CD4-positive, alpha-beta memory T cell (primary cell): Measurements from ENCODE around the gene MRPS35. TPM values are rescaled to one million over a fixed set of nuclear protein-coding genes. Genes with fewer than 3 reads are reported as not detected.

Source experiments
- CTCF ChIA-PET: fragments of 350-600 bp; sonication (Branson Sonifier 250); formaldehyde crosslinking; loops from one replicate; lab custom pipeline; 2021; ENCODE audit warnings: inconsistent platforms; ENCODE audit not compliant: partially characterized antibody; lab: Charles Lee
- POLR2A ChIA-PET: fragments of 350-600 bp; sonication (Branson Sonifier 250); formaldehyde crosslinking; loops from one replicate; lab custom pipeline; 2021; ENCODE audit not compliant: partially characterized antibody; lab: Charles Lee
- DNase-seq, 5 donors: peaks; one replicate each; pipeline versions ENCODE4 v3.0.0 to v3.0.0-alpha.2; 2020 to 2022; ENCODE audit warnings: mixed read lengths in 1 of 5
- H3K27ac ChIP-seq: one replicate; pipeline ENCODE4 v1.7.0; 2013; ENCODE audit warnings: low read depth, low read length
- H3K27me3 ChIP-seq: 2 replicates; pipeline ENCODE4 v1.7.0; 2013; ENCODE audit warnings: mild to moderate bottlenecking, low read length, moderate library complexity; ENCODE audit not compliant: insufficient read depth
- H3K36me3 ChIP-seq: 2 replicates; pipeline ENCODE4 v1.7.0; 2013; ENCODE audit warnings: mild to moderate bottlenecking, low read length, moderate library complexity; ENCODE audit not compliant: insufficient read depth
- H3K4me1 ChIP-seq: 2 replicates; pipeline ENCODE4 v1.7.0; 2013; ENCODE audit warnings: mild to moderate bottlenecking, low read length, moderate library complexity; ENCODE audit not compliant: insufficient read depth
- H3K4me3 ChIP-seq, 2 donors: one replicate each; pipeline ENCODE4 v1.7.0; 2013; ENCODE audit warnings: low read length in 2 of 2, mild to moderate bottlenecking in 1 of 2
- H3K9me3 ChIP-seq, 2 donors: one replicate each; pipeline ENCODE4 v1.7.0; 2013; ENCODE audit warnings: low read length in 2 of 2, control low read depth in 1 of 2; ENCODE audit not compliant: control insufficient read depth in 1 of 2
- H3K27ac Mint-ChIP-seq, 7 donors: one replicate each; pipeline ENCODE4 v1.8.0; 2020 to 2021; ENCODE audit warnings: mixed read lengths in 7 of 7, mild to moderate bottlenecking in 6 of 7, inconsistent platforms in 3 of 7, moderate library complexity in 3 of 7
- H3K27me3 Mint-ChIP-seq, 2 donors: one replicate each; pipeline ENCODE4 v1.8.0; 2020 to 2021; ENCODE audit warnings: mixed read lengths in 2 of 2
- H3K36me3 Mint-ChIP-seq, 2 donors: one replicate each; pipeline ENCODE4 v1.8.0; 2020 to 2021; ENCODE audit warnings: mixed read lengths in 2 of 2, inconsistent platforms in 1 of 2, mild to moderate bottlenecking in 1 of 2
- H3K4me1 Mint-ChIP-seq, 4 donors: one replicate each; pipeline ENCODE4 v1.8.0; 2020 to 2021; ENCODE audit warnings: mixed read lengths in 4 of 4, mild to moderate bottlenecking in 1 of 4
- H3K4me3 Mint-ChIP-seq, 8 donors: one replicate each; pipeline ENCODE4 v1.8.0; 2020 to 2021; ENCODE audit warnings: mixed read lengths in 8 of 8, mild to moderate bottlenecking in 7 of 8, moderate library complexity in 6 of 8, inconsistent platforms in 3 of 8
- H3K9me3 Mint-ChIP-seq, 8 donors: one replicate each; pipeline ENCODE4 v1.8.0; 2020 to 2021; ENCODE audit warnings: mixed read lengths in 8 of 8, mild to moderate bottlenecking in 5 of 8, inconsistent platforms in 3 of 8, moderate library complexity in 1 of 8
- intact Hi-C: fragments of 100-400 bp; cut with micrococcal nuclease; formaldehyde crosslinking; loops from one replicate; pipeline ENCODE4 v1.15.1; 2023
- polyA plus RNA-seq, 2 donors: library from polyadenylated mRNA; unstranded; fragments of 300-500 nt; fragmentation: Illumina TruSeq; gene quantifications; one replicate each; pipeline ENCODE4 v1.2.3, GENCODE V29; 2021
- total RNA-seq, 2 experiments: library from RNA; stranded (reverse); gene quantifications; one replicate each; pipeline ENCODE4 v1.2.3, GENCODE V29; 2021

The MRPS35 gene
- total and polyA plus RNA-seq, 4 experiments from 2014 or later = 20.3 to 69.8 (median 41.2) TPM

DNA sequence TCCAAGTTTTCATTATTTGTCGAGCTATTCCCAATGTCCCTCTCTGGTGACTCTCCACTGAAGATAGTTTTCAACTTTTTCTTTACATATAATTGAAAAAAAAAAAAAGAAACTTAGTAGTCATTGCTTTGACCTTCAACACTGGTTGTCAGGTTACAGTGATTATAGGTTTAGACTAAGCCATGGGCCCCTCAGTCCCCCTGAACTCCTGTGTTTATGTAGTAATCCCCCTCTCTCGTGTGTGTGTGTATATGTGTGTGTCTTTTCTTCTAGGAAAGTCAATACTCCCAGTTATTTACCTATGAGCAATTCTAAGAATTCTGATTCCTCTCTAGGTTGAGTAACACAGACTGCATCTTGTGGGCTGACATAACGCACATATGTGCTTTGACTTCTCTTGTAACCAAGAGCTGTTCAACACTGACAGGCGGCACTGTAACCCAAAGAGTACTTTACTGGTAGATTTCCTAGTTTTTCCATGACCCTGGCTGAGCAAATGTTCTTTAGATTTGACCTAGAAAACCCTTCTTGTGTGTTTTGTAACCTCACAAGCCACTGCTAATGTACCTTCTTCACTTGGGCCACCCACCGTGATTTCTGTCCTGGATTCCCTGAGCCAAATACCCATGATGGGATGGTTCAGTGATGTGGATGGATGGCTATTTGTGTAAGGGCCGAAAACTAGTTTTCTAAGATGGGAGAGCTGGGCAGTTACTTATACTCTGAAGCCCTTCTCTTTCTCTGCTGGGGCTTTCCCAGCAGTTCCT, 84.4 kb downstream of the MRPS35 start:
- Mint-ChIP-seq H3K4me3 (no peak overlapping the region), H3K4me1 (peaks cover 0 to 6% (median under 1%) of the 10 kb centered on the region in 4 donors), H3K36me3 (peaks cover 51 to 68% of the 10 kb centered on the region in 2 donors), H3K27ac (peak overlapping the region in 6 of 7 donors; percentile 7 to 74 (median 36)), H3K27me3 (no peaks in the 10 kb centered on the region), H3K9me3 (no peaks in the 10 kb centered on the region)
- Histone ChIP-seq H3K9me3 (no peaks in the 10 kb centered on the region), H3K4me3 (no peak overlapping the region), H3K4me1 (no peaks in the 10 kb centered on the region), H3K27ac (no peak overlapping the region), H3K36me3 (peaks cover 17% of the 10 kb centered on the region), H3K27me3 (no peaks in the 10 kb centered on the region)
- ChIA-PET POLR2A (no interaction called here), CTCF (interaction anchor here (1.1 kb wide), 1 partner anchor 27 kb away, joined by 4 read pairs; no protein-coding TSS in a partner anchor)
- DNase-seq = no peak
- intact Hi-C loops = no loop called here

DNA sequence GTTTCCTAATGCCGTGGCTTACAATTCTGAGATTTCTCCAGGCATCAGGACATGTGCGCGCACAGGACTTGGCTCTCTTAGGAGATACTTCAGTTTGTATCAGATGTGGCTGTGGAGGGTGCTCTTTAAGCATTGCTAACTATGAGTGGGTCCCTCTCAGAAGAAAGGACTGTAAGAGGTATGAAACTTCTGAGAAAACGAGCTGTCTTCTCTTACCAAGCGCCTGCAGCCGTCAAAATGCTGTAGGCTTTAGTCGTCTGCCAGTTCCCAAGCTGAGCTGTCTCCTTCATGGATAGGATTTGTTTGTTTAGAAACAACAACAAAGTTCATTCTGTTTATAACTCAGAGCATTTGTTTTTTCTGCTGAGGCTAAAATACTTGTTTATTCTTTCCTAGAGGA, 85.5 kb downstream of the MRPS35 start:
- Mint-ChIP-seq H3K4me1 (peaks cover 7 to 14% (median 10%) of the 10 kb centered on the region in 4 donors), H3K27ac (peak overlapping the region in 2 of 7 donors; percentile 16 to 27), H3K27me3 (no peaks in the 10 kb centered on the region), H3K4me3 (no peak overlapping the region), H3K9me3 (no peaks in the 10 kb centered on the region), H3K36me3 (peaks cover 50 to 65% of the 10 kb centered on the region in 2 donors)
- Histone ChIP-seq H3K27ac (no peak overlapping the region), H3K4me1 (peaks cover 9% of the 10 kb centered on the region), H3K27me3 (no peaks in the 10 kb centered on the region), H3K9me3 (no peaks in the 10 kb centered on the region), H3K36me3 (peaks cover 17% of the 10 kb centered on the region), H3K4me3 (no peak overlapping the region)
- ChIA-PET CTCF (no interaction called here), POLR2A (no interaction called here)
- intact Hi-C loops = no loop called here
- no peak for DNase-seq

DNA sequence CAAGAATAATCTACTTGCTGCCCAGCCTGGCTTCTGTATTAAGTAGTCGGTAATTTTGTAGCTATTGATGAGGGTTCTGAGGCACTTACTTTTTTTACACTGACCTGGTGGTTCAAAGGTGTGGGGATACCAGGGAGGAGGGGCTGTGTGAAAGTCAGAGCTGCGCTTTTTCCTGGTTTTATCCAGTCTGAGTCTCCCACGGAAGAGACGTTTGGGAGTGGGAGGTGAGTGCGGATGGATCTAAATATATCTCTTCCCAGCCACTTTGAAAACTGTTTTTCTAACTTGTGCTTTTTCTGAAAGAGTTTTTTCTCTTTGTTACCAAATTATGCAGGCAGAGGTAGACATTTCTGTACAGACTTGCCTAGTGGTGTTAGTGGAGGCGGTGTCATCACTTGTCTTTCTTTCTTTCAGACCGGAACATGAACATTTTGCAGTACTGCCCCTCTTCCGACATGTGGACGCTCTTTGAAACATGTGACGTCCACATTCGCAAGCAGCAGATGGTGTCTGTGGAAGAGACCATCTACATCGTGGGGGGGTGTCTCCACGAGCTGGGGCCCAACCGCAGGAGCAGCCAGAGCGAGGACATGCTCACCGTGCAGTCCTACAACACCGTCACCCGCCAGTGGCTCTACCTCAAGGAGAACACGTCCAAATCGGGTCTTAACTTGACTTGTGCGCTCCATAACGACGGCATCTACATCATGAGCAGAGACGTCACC, 86.8 kb downstream of the MRPS35 start:
- ChIA-PET CTCF (interaction anchor here (2.8 kb wide), 1 partner anchor 24 kb away, joined by 17 read pairs; no protein-coding TSS in a partner anchor), POLR2A (no interaction called here)
- Histone ChIP-seq H3K4me1 (peaks cover 9% of the 10 kb centered on the region), H3K27ac (no peak overlapping the region), H3K27me3 (no peaks in the 10 kb centered on the region), H3K4me3 (no peak overlapping the region), H3K36me3 (peaks cover 17% of the 10 kb centered on the region), H3K9me3 (no peaks in the 10 kb centered on the region)
- Mint-ChIP-seq H3K4me3 (no peak overlapping the region), H3K27me3 (no peaks in the 10 kb centered on the region), H3K36me3 (peaks cover 37 to 53% of the 10 kb centered on the region in 2 donors), H3K9me3 (no peaks in the 10 kb centered on the region), H3K4me1 (peaks cover 9 to 25% (median 20%) of the 10 kb centered on the region in 4 donors), H3K27ac (no peak overlapping the region)
- intact Hi-C loops = no loop called here
- no peak for DNase-seq

DNA sequence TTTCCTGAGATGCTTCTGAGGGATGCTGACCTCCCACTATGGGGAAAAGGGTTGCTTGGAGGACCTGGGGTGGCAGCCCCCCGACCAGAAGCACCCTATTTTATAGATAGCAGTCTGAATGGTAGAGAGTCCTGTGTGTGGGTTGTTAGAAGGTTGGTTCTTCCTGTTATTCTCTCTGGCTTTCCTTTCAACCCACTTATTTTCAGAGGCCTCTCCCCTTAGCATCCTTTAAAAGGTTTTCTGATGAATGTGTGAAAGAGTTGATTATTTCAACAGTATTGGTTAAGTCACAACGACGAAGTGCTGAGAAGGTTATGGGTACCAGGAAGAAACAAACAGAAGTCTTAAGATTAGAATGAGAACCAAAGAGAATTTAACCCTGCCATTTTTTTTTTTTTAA, 90.2 kb downstream of the MRPS35 start:
- intact Hi-C loops = no loop called here
- Mint-ChIP-seq H3K27me3 (no peaks in the 10 kb centered on the region), H3K36me3 (peaks cover 25 to 31% of the 10 kb centered on the region in 2 donors), H3K27ac (peak overlapping the region; percentile 32 to 70 (median 38)), H3K4me3 (peak overlapping the region in 3 of 8 donors; percentile 2 to 21 (median 4)), H3K9me3 (no peaks in the 10 kb centered on the region), H3K4me1 (peaks cover 9 to 30% (median 21%) of the 10 kb centered on the region in 4 donors)
- CTCF ChIA-PET = no interaction called here
- DNase-seq = no peak
- Histone ChIP-seq H3K4me1 (peaks cover 9% of the 10 kb centered on the region), H3K27ac (no peak overlapping the region), H3K36me3 (peaks cover 10% of the 10 kb centered on the region), H3K4me3 (no peak overlapping the region), H3K27me3 (no peaks in the 10 kb centered on the region), H3K9me3 (no peaks in the 10 kb centered on the region)
- POLR2A ChIA-PET = interaction anchor here (1.4 kb wide), 1 partner anchor 21 kb away, joined by 8 read pairs; the partner anchor contains the start of genes KLHL42 and MANSC4

DNA sequence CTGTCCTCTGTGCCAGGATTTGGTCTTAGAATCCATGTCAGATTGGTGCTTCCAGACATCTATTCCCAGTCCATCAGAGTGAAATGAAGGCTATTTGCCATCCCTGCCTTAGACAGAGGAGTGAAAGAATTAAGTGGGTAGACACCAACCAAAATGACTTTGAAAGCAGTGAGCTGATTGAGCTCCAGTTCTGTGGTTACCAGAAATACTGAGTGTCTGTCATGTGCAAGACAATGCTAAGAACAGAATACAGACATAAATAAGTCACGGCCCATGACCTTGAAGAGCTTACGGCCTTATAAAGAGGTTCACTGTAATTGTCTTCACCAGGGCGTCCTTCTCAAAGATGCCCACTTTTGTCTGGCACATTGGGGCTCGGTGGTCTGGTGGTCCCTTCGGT, 91.0 kb downstream of the MRPS35 start:
- intact Hi-C loops = no loop called here

DNA sequence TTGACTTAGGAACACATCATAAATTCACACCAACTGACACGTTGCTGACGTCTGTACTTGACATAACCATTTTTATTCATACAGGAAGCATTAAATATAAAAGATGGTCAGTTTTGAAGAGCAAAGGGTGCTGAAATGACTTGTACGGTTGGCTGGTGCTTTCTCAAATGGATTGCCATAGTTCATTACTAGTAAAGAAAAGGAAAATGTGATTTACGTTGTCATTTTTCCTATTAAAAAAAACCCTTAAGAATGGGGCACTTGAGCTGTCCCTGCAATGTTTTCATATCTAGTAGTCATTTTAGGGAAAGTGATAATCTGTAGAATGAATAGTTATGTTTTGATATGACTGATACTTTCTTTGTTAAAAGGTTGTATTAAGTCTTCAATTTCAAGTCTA, 91.9 kb downstream of the MRPS35 start:
- no peak overlapping the region for H3K27ac ChIP-seq
- Mint-ChIP-seq H3K36me3 (peaks cover 15 to 16% of the 10 kb centered on the region in 2 donors), H3K4me3 (no peak overlapping the region), H3K27me3 (peaks cover 0 to 2% of the 10 kb centered on the region in 2 donors), H3K4me1 (peaks cover 15 to 47% (median 34%) of the 10 kb centered on the region in 4 donors), H3K9me3 (no peaks in the 10 kb centered on the region), H3K27ac (peak overlapping the region in 1 of 7 donors; percentile 36)
- no peak for DNase-seq
- CTCF ChIA-PET = no interaction called here
- peaks cover 12% of the 10 kb centered on the region for H3K4me1 ChIP-seq
- H3K9me3 ChIP-seq = no peaks in the 10 kb centered on the region
- intact Hi-C loops = no loop called here
- no peaks in the 10 kb centered on the region for H3K27me3 ChIP-seq
- peaks cover 6% of the 10 kb centered on the region for H3K36me3 ChIP-seq
- H3K4me3 ChIP-seq = no peak overlapping the region
- POLR2A ChIA-PET = no interaction called here

More for the DNA sequence above, 91.0 kb downstream of the MRPS35 start:
- DNase-seq = no peak
- Histone ChIP-seq H3K36me3 (peaks cover 10% of the 10 kb centered on the region), H3K4me3 (no peak overlapping the region), H3K27ac (no peak overlapping the region), H3K9me3 (no peaks in the 10 kb centered on the region), H3K27me3 (no peaks in the 10 kb centered on the region), H3K4me1 (peaks cover 9% of the 10 kb centered on the region)
- Mint-ChIP-seq H3K4me3 (no peak overlapping the region), H3K27me3 (peaks cover 0 to 2% of the 10 kb centered on the region in 2 donors), H3K36me3 (peaks cover 24 to 25% of the 10 kb centered on the region in 2 donors), H3K9me3 (no peaks in the 10 kb centered on the region), H3K4me1 (peaks cover 11 to 38% (median 28%) of the 10 kb centered on the region in 4 donors), H3K27ac (peak overlapping the region in 5 of 7 donors; percentile 13 to 51 (median 38))
- POLR2A ChIA-PET = no interaction called here
- CTCF ChIA-PET = no interaction called here

DNA sequence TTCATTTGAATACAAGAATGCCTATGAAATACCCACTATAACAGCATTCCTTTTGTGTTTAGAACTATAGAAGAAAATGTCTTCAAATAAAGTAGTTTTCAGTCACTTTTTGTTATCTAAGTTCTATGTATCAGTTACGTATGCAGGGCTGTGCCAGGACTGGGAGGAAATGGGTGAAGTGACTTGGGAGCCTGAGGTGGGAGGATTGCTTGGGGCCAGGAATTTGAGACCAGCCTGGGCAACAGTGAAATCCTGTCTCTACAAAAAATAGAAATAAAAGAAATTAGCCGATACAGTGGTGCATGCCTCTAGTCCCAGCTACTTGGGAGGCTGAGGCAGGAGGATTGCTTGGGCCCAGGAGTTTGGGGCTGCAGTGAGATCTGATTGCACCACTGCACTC, 92.3 kb downstream of the MRPS35 start:
- H3K4me3 ChIP-seq = no peak overlapping the region
- peaks cover 14% of the 10 kb centered on the region for H3K4me1 ChIP-seq
- DNase-seq = no peak
- Mint-ChIP-seq H3K4me3 (no peak overlapping the region), H3K4me1 (peaks cover 16 to 50% (median 36%) of the 10 kb centered on the region in 4 donors), H3K27ac (peak overlapping the region in 2 of 7 donors; percentile 36 to 60), H3K36me3 (peaks cover 12% of the 10 kb centered on the region in 2 donors), H3K9me3 (no peaks in the 10 kb centered on the region), H3K27me3 (peaks cover 0 to 2% of the 10 kb centered on the region in 2 donors)
- intact Hi-C loops = no loop called here
- peaks cover 2% of the 10 kb centered on the region for H3K36me3 ChIP-seq
- ChIA-PET CTCF (no interaction called here), POLR2A (no interaction called here)
- H3K27me3 ChIP-seq = no peaks in the 10 kb centered on the region
- no peak overlapping the region for H3K27ac ChIP-seq
- no peaks in the 10 kb centered on the region for H3K9me3 ChIP-seq
